HG02840 (cell line): ENCODE results near the gene AXIN1.

Experiments used
- ATAC-seq: cut with Tn5 transposase; IDR thresholded peaks from one replicate; pipeline ENCODE4 v1.9.1; 2021; ENCODE audit warnings: mild to moderate bottlenecking, moderate library complexity, moderate number of reproducible peaks; ENCODE audit not compliant: unreplicated experiment, low FRiP score

The AXIN1 gene

DNA sequence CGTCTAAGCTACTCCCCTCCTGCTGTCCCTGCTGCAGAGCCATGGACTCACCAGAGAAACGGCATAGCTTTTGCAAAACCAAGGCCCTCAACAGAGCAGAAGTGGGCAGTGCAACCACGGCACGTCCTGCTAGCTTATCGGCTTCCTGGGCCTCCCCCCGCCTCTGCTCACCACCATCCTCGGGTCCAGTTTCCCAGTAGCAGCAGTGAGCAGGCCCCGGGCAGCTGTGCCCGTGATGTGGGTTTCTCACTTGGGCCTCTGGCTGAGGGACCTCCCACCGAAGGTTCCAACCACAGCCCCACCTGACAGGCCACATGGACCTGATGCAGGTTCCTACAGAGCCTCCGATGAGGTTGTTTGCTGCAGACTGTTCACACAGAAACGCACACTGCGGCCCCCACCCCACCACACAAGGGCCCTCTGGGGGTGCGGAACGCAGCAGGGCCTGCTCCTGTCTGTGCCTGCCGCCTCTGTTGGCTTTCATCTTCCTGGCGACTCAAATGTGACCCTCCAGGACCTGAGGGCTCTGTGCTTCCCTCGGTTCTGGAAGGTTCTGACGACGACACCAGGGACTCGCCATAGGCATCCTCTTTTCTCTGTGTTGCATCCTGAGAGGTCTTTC, 44.7 kb downstream of the AXIN1 start:
- no peak for ATAC-seq

GRCh38 chr16:306911-307370, 45.6 kb downstream of the AXIN1 start:
- no peak for ATAC-seq

DNA sequence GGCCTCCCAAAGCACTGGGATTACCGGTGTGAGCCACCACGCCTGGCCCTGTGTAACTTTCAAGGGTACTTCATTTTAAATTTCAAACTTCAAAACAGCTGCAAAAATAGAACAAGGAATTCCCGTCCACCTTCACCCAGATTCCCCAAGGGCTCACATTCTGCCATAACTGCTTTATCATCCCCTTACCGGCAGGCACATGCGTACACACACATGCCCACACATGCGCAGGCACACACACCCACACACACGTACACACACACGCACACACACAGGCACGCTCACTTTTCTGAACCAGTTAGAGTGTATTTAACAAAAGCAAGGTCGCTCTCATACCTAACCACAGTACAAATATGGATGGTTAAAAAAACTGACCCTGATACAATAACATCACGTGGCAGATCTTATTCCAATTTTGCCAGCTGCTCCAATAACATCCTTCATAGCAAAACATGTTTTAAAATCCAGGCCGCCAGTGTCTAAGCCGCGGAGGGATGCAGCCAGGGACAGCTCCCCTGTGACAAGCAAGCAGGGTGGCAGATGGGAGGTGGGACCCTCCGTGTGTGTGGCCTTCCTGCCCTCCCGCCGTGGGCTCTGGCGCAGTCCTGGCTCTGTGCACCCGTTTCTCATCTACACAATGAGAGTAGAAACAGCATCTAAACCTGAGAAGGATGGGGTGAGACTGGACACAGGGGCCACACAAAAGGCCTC, 46.5 kb downstream of the AXIN1 start:
- no peak for ATAC-seq

DNA sequence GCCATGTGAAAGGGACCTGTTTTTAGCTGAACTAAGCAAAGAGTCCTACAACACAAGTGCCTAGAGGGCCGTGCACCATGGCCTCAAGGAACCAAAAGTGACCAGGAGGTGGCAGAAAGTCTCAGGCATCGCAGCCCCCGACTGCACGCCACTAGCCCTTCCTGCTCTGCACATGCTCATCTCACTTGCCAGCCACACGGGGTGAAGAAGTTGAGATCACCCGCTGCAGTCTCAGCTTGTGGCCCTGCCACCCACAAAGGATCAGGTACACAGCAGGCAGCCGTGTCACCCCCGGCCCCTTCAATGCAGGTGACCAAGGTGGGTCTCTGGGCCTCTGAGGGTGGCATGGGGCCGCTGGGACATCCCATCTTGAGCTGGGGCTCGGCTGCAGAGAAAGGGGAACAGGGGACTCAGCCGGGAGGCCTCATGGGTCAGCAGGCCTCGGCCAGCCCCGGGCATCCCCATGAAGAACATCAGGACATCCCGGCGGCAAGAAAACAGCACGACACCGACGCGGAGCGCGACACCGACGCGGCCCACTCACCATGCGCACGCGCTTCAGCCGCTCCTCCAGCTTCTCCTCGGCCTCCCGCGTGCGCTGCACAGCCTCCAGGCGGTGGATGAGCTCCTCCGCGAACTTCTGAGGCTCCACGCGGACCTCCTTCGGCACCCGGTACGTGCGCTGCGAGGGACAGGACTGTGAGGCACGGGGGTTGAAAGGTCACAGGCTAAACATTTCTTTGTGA, 48.6 kb downstream of the AXIN1 start:
- no peak for ATAC-seq

- ATAC-seq: no peak
These were observed 50.6 kb downstream of the AXIN1 start for GRCh38 chr16:301950-302349.

DNA sequence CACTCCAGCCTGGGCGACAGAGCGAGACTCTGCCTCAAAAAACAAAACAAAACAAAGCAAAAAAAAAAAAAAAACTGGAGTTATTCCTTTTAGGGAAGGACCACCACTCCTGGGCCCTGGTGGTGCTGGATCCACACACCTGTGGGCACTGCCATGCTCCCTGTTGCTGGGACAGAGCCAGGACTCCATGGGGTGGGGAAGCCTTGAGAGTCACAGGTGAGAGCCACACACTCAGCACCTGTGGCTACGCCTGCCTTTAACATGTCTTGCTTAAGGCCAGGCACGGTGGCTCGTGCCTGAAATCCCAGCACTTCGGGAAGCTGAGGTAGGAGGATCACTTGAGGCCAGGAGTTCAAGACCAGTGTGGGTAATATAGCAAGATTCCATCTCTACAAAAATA, 51.3 kb downstream of the AXIN1 start:
- ATAC-seq: no peak

GRCh38 chr16:297832-298231, 54.7 kb downstream of the AXIN1 start:
- ATAC-seq: no peak

DNA sequence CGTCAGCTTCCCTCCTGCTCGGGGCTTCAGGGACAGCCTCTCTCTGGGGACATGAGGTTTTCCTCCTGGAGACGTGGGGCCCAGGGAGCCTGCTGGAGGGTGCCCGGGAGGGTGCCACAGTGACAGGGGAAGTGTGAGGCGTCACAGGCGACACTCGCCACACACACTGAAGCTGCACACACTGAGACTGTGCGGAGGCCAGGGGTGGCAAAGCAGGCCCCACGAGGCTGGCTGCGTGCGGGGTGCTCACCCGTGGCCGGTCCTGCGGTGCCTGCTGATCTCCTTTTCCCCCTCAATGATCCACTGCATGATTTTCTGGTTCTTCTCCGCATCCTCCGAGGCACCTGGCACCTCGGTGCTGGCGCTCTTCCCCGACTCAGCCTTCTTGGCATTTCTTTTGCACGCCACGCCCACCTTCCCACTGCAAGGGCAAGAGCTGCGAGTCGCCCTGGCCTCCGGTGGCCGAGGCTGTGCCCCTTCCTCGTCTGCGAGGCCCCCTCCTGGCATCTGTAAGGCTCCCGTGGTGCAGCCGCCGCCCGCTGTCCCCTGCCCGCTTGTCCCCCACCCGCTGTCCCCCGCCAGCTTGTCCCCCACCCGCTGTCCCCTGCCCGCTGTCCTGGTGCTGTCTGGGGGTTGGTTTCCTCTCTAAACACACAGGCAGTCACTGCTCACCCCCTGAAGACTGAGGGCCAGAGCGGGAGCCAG, 55.6 kb downstream of the AXIN1 start:
- no peak for ATAC-seq

- ATAC-seq: no peak
These were observed 56.2 kb downstream of the AXIN1 start for GRCh38 chr16:296276-296675.

DNA sequence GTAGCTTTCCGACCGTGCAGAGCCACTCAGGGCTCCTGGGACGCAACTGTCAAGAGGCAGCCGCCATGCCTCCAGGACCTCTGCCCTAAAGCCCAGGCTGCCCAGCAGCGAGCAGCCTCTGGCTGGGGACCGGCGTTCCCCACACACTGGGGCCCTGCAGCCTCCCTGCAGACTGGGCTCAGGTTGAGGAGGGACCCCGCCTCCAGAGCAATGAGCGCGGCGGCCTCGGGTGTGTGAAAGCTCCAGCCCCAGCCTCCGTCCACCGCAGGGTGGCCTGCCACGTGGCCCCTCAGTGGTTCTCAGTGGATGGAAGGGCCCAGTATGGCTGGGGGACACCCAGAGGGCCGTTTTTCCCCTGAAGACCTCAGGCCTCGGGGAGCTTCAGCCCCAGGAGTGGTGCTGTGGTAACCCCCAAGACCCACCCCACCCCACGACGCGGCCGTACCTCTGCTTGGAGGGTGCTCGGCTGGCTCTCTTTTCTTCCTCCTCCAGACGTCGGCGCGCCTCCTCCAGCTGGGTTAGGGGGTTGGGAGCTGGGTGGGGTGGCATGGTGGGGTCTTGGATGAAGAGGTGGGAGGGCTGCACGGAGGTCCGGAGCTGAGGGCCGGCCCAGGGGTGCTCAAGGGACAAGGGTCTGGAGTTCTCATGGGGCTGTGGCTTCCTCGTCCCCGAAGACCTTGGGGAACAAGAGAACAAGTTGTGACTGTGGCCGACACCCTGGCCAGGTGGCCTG, 59.3 kb downstream of the AXIN1 start:
- ATAC-seq: no peak

- ATAC-seq: no peak
These were observed 61.0 kb downstream of the AXIN1 start for GRCh38 chr16:291539-291938.

DNA sequence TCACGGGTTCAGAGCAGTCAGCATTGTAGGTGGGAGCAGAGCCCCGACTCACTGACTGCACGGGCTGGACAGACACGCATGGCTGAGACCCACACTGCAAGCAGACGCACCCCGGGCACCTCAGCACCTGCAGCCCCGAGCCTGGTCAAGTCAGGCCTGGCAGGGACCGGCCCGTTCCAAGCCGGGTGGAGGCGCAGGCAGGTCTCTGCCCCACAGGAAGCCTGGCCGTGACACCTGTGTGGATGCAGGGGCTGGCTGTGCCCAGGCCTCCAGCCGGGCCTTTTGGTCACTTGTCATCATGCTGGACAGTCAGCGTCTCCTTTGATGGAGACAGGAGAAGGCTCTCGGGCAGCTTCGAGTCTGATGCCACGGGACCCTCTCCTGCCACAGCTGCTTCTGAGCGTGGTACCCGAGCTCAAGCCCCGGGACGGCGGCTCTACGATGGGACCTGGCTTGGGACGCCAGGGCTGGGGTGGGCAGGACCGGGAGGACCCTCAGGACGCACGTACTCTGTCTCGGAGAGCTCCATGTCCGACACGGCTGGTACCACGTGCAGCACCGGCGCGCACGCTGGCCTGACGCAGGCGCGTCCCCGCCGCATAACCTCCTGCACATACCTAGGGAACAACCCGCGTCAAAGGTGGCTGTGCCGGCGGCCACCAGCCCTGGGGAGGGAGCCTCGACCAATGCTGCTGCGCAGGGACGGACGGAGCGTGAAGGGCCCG, 61.7 kb downstream of the AXIN1 start:
- ATAC-seq: no peak

DNA sequence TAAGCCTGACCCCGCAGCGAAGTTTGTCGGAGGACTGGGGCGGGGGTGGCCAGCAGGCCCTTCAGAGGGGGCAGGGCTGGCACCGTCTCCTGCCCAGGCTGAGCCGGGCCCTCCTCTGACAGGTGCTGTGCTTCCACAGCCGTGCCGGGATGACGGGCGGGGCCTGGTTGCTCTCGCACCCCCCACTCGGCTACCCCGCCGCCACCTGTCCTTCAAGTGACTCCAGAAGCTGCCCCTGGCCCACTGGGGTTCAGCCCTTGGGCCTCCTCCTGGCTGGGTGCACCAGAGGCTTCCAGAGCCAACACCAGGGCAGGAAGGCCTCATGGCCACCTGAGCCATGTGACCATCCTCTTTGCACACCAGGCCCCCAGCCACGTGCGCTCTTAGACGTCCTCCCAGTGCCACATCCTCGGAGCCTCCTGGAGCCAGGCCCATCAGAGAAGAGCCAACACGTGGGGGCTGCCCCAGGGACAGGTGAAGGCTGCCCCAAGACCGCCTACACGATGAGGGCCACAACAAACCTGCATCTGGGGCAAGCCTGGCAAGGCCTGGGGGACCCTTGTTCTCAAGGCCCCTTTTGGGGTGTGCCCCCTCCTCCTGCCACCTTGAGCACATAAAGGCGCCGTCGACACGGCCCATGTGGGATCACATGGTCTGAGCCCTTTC, 62.4 kb downstream of the AXIN1 start:
- ATAC-seq: no peak

DNA sequence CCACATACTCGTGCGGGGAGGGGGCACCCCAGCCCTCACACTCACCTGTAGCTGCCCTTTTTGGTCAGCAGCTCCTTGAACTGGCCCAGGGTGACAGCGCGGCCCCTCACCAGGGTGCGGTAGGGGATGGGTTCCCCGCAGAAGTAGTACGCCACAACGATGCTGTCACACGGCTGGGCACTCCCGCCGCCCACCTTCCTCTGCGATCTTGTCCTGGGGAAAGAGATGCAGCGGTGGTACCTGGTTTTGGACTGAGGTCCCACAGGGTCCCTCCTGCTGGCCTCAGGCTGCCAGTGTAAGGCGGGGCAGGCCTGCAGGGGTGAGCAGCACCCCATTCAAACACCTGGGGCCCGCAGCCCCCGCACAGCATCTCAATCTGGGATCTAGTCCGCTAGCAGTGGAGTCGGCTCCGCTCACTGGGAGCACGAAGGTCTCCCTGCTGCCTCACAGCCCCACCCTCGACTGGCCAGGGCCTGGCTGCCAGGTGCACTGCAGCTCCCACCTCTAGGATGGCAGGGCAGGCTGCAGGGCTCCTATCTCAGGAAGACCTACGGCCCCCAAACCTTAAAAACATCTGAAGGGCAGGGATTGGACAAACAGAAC, 63.0 kb downstream of the AXIN1 start:
- ATAC-seq: no peak

- ATAC-seq: no peak
These were observed 64.3 kb downstream of the AXIN1 start for GRCh38 chr16:287981-288920.

DNA sequence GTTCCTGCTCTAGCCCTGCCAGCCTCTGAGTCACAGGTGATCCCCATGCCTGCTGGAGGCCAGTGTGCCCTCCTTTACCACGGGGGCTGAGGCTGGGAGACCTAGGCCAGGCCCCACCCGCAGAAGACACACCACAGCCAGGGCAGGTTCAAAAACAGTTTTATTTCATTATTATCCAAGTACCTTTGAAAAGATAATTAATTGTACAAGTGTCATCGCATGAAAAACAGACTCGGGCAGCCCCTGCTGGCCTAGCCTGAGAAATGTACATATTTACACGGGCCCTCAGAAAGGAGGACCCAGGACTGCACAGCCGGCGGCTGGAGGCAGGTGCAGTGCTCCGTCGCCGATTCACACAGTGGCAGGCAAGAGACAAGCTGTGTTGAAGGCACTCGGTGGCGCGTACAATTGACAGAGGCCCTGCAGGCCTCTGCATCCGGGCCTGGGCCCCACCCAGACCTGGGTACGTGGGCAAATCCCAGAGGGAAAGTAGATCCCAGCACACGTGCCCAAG, 65.2 kb downstream of the AXIN1 start:
- no peak for ATAC-seq

GRCh38 chr16:286491-287297, 65.8 kb downstream of the AXIN1 start:
- no peak for ATAC-seq
